Mesenchymal stem cell (in vitro differentiated cells and primary cell): ENCODE measurements around the gene CLTCL1.
"Not testable (repeated sequence)": the region's sequence is repeated elsewhere in the genome, so short reads cannot be mapped to it uniquely, and the experiment has no call there.

Experiments
- DNase-seq: peaks from one replicate; pipeline ENCODE4 v3.0.0-alpha.2; 2013
- H2AFZ ChIP-seq: one replicate; pipeline ENCODE4 v1.6.1; 2013; ENCODE audit warnings: low read depth, mild to moderate bottlenecking, control low read depth, inconsistent platforms, low read length, moderate library complexity
- H2AK5ac ChIP-seq: 2 replicates; pipeline ENCODE4 v1.6.1; 2013; ENCODE audit warnings: low read length, moderate library complexity, mild to moderate bottlenecking, inconsistent platforms; ENCODE audit not compliant: severe bottlenecking
- H2BK120ac ChIP-seq: one replicate; pipeline ENCODE4 v1.6.1; 2013; ENCODE audit warnings: low read depth, mild to moderate bottlenecking, inconsistent platforms, low read length, moderate library complexity
- H2BK12ac ChIP-seq, 2 experiments: one replicate each; pipeline ENCODE4 v1.6.1; 2013; ENCODE audit warnings: inconsistent platforms in 2 of 2, low read length in 2 of 2, mild to moderate bottlenecking in 2 of 2, moderate library complexity in 2 of 2, control low read depth in 1 of 2
- H2BK15ac ChIP-seq: one replicate; pipeline ENCODE4 v1.6.1; 2013; ENCODE audit warnings: mild to moderate bottlenecking, low read depth, inconsistent platforms; ENCODE audit not compliant: poor library complexity, severe bottlenecking
- H2BK5ac ChIP-seq: 2 replicates; pipeline ENCODE4 v1.6.1; 2013; ENCODE audit warnings: low read depth, mild to moderate bottlenecking, low read length, control low read depth, inconsistent platforms; ENCODE audit not compliant: poor library complexity, severe bottlenecking
- H3K14ac ChIP-seq, 2 experiments: one replicate each; pipeline ENCODE4 v1.6.1; 2013; ENCODE audit warnings: inconsistent platforms in 2 of 2, low read length in 2 of 2, control low read depth in 1 of 2, mild to moderate bottlenecking in 1 of 2, moderate library complexity in 1 of 2
- H3K18ac ChIP-seq, 2 experiments: one replicate each; pipeline ENCODE4 v1.6.1; 2013; ENCODE audit warnings: inconsistent platforms in 2 of 2, low read length in 2 of 2, control low read depth in 1 of 2, low read depth in 1 of 2, mild to moderate bottlenecking in 1 of 2
- H3K23ac ChIP-seq, 2 experiments: one replicate each; pipeline ENCODE4 v1.6.1; 2013; ENCODE audit warnings: inconsistent platforms in 2 of 2, low read length in 2 of 2, mild to moderate bottlenecking in 2 of 2, moderate library complexity in 2 of 2, control low read depth in 1 of 2
- H3K27ac ChIP-seq: 2 replicates; pipeline ENCODE4 v1.5.1; 2013; ENCODE audit warnings: mild to moderate bottlenecking, moderate library complexity, low read length, control low read depth, inconsistent platforms; ENCODE audit not compliant: poor library complexity, severe bottlenecking
- H3K27me3 ChIP-seq, 2 experiments: 2 replicates each; pipeline versions ENCODE4 v1.6.1 to v1.7.0; 2013; ENCODE audit warnings: low read length in 2 of 2, mild to moderate bottlenecking in 2 of 2, moderate library complexity in 2 of 2, control low read depth in 1 of 2, inconsistent platforms in 1 of 2; ENCODE audit not compliant: control insufficient read depth in 1 of 2, insufficient read depth in 1 of 2
- H3K36me3 ChIP-seq, 2 experiments: 2 replicates each; pipeline versions ENCODE4 v1.6.1 to v1.7.0; 2013; ENCODE audit warnings: low read length in 2 of 2, control low read depth in 1 of 2, inconsistent platforms in 1 of 2, low read depth in 1 of 2, mild to moderate bottlenecking in 1 of 2; ENCODE audit not compliant: insufficient read depth in 2 of 2, control insufficient read depth in 1 of 2
- H3K4ac ChIP-seq, 2 experiments: one replicate each; pipeline ENCODE4 v1.6.1; 2013; ENCODE audit warnings: inconsistent platforms in 2 of 2, low read length in 2 of 2, mild to moderate bottlenecking in 2 of 2, moderate library complexity in 2 of 2, control low read depth in 1 of 2, low read depth in 1 of 2
- H3K4me1 ChIP-seq: 2 replicates; pipeline ENCODE4 v1.6.1; 2013; ENCODE audit warnings: low read depth, low read length, control low read depth; ENCODE audit not compliant: control insufficient read depth, insufficient read depth
- H3K4me2 ChIP-seq: 2 replicates; pipeline ENCODE4 v1.6.1; 2013; ENCODE audit warnings: low read length, mild to moderate bottlenecking, inconsistent platforms; ENCODE audit not compliant: poor library complexity, severe bottlenecking
- H3K4me3 ChIP-seq, 2 experiments: 2 replicates each; pipeline versions ENCODE4 v1.5.1 to v1.7.0; 2013; ENCODE audit warnings: low read length in 2 of 2, mild to moderate bottlenecking in 2 of 2, control low read depth in 1 of 2, low read depth in 1 of 2; ENCODE audit not compliant: insufficient read depth in 1 of 2
- H3K79me1 ChIP-seq: replicated peaks from 2 replicates; pipeline ENCODE4 v1.6.1; 2013; ENCODE audit warnings: mild to moderate bottlenecking, control low read depth, low read length, inconsistent platforms; ENCODE audit not compliant: poor library complexity, severe bottlenecking
- H3K9ac ChIP-seq: 2 replicates; pipeline ENCODE4 v1.7.0; 2013; ENCODE audit warnings: mild to moderate bottlenecking, low read length, moderate library complexity
- H3K9me3 ChIP-seq: 2 replicates; pipeline ENCODE4 v1.7.0; 2013; ENCODE audit warnings: mild to moderate bottlenecking, low read length; ENCODE audit not compliant: control insufficient read depth
- H4K8ac ChIP-seq: one replicate; pipeline ENCODE4 v1.6.1; 2013; ENCODE audit warnings: inconsistent platforms, mild to moderate bottlenecking, low read length, moderate library complexity
- H4K91ac ChIP-seq: one replicate; pipeline ENCODE4 v1.6.1; 2013; ENCODE audit warnings: mild to moderate bottlenecking, low read length, inconsistent platforms
- WGBS: methylation state at CpG from one replicate; pipeline ENCODE4 v1.1.7; 2013; ENCODE audit warnings: mixed read lengths; 5-methylcytosine and 5-hydroxymethylcytosine counted together

The CLTCL1 gene

DNA sequence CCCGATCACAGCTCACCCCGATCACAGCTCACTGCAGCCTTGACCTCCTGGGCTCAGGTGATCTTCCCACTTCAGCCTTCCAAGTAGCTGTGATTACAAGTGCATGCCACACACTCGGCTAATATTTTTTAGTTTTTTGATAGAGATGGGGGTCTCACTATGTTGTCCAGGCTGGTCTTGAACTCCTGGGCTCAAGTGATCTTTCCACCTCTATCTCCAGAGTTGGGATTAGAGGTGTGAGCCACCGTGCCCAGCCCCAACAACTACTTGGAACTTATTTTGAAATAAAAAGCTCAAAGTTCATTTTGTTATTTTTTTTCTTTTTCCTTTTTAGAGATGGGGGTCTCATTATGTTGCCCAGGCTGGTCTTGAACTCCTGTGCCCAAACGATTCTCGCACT is 85.2 kb downstream of the CLTCL1 start:
- Histone ChIP-seq H3K4me1 (peaks cover 2% of the 10 kb centered on the region), H3K14ac (no peak overlapping the region), H3K27me3 (no peaks in the 10 kb centered on the region), H3K4ac (no peak overlapping the region), H2BK5ac (no peak overlapping the region), H3K9me3 (no peaks in the 10 kb centered on the region), H2BK120ac (no peak overlapping the region), H4K8ac (no peak overlapping the region), H3K9ac (no peak overlapping the region), H2AK5ac (no peak overlapping the region), H3K79me1 (no peaks in the 10 kb centered on the region), H2AFZ (no peak overlapping the region), H2BK12ac (no peak overlapping the region), H3K4me3 (no peak overlapping the region), H3K18ac (no peak overlapping the region), H3K4me2 (no peak overlapping the region), H2BK15ac (no peak overlapping the region), H3K23ac (no peak overlapping the region), H3K27ac (no peak overlapping the region), H3K36me3 (peaks cover 20 to 43% of the 10 kb centered on the region in 2 experiments), H4K91ac (no peak overlapping the region)
- DNase-seq = no peak
- 96% methylated on average over 5 of the region's 6 CpGs for WGBS

DNA sequence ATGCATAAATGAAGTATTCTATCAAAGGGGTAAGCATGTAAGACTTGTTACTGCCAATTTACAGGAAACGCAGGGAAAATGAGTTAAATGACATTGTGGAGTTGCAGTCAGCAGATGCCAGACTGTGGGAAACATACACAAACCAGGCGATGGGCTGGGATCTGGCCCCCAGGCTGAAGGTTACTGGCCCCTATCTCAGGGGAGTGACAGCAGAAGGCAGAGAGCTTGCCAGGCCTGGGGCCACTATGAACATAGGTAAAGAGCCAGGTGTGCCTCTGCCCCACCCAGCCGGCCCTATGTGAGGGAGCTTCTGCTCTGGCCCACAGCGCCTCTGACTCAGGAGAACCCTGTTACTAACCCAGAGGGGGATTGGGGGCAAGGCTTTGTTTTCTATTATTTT is 86.9 kb downstream of the CLTCL1 start:
- H3K4me3 ChIP-seq = no peak overlapping the region
- H3K23ac ChIP-seq = no peak overlapping the region
- no peaks in the 10 kb centered on the region for H3K9me3 ChIP-seq
- no peak overlapping the region for H3K18ac ChIP-seq
- no peaks in the 10 kb centered on the region for H3K27me3 ChIP-seq
- no peak overlapping the region for H3K4ac ChIP-seq
- 97% methylated on average over 3 of the region's 4 CpGs for WGBS
- no peak overlapping the region for H3K14ac ChIP-seq
- DNase-seq = no peak
- no peak overlapping the region for H2BK120ac ChIP-seq
- no peak overlapping the region for H4K91ac ChIP-seq
- H2BK5ac ChIP-seq = no peak overlapping the region
- H3K79me1 ChIP-seq = no peaks in the 10 kb centered on the region
- H2AFZ ChIP-seq = no peak overlapping the region
- H2AK5ac ChIP-seq = no peak overlapping the region
- H3K4me2 ChIP-seq = no peak overlapping the region
- no peak overlapping the region for H2BK12ac ChIP-seq
- H3K9ac ChIP-seq = no peak overlapping the region
- peaks cover 21 to 40% of the 10 kb centered on the region in 2 experiments for H3K36me3 ChIP-seq
- no peak overlapping the region for H4K8ac ChIP-seq
- peaks cover 2% of the 10 kb centered on the region for H3K4me1 ChIP-seq
- no peak overlapping the region for H2BK15ac ChIP-seq
- no peak overlapping the region for H3K27ac ChIP-seq

GRCh38 chr22:19203834-19204233 is 87.7 kb downstream of the CLTCL1 start:
- no peak overlapping the region for H3K18ac ChIP-seq
- no peak overlapping the region for H3K23ac ChIP-seq
- H3K14ac ChIP-seq = no peak overlapping the region
- H4K8ac ChIP-seq = no peak overlapping the region
- no peak overlapping the region for H3K4me2 ChIP-seq
- no peak overlapping the region for H2AFZ ChIP-seq
- H3K9me3 ChIP-seq = no peaks in the 10 kb centered on the region
- H4K91ac ChIP-seq = no peak overlapping the region
- H2BK15ac ChIP-seq = no peak overlapping the region
- 91% methylated on average over 8 of the region's 8 CpGs for WGBS
- peaks cover 2% of the 10 kb centered on the region for H3K4me1 ChIP-seq
- H3K4ac ChIP-seq = no peak overlapping the region
- no peaks in the 10 kb centered on the region for H3K27me3 ChIP-seq
- no peak for DNase-seq
- H3K4me3 ChIP-seq = no peak overlapping the region
- no peak overlapping the region for H3K9ac ChIP-seq
- no peak overlapping the region for H2BK5ac ChIP-seq
- H3K36me3 ChIP-seq = peaks cover 18 to 41% of the 10 kb centered on the region in 2 experiments
- H3K27ac ChIP-seq = no peak overlapping the region
- no peak overlapping the region for H2BK120ac ChIP-seq
- no peaks in the 10 kb centered on the region for H3K79me1 ChIP-seq
- no peak overlapping the region for H2AK5ac ChIP-seq
- H2BK12ac ChIP-seq = no peak overlapping the region

DNA sequence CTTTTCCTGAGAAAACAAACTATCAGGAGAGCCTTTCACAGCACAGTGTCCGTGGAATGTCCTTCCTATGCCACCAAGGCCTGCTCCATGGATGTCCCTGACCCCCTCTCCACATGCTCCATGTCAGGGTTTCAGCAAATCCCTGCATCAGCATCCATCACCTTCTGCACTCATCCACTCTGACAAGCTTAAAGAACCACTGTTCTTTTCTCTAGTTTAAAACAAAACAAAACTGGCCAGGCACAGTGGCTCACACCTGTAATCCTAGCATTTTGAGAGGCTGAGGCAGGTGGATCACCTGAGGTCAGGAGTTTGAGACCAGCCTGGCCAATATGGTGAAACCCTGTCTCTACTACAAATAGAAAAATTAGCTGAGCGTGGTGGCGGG is 88.7 kb downstream of the CLTCL1 start:
- not testable (repeated sequence) for DNase-seq, H4K8ac ChIP-seq, H3K4ac ChIP-seq, H3K27me3 ChIP-seq, H3K14ac ChIP-seq, H3K9me3 ChIP-seq, H3K4me2 ChIP-seq, H3K9ac ChIP-seq, H3K4me3 ChIP-seq, H2BK12ac ChIP-seq, H3K79me1 ChIP-seq, H4K91ac ChIP-seq, H2AK5ac ChIP-seq, H2AFZ ChIP-seq, H2BK120ac ChIP-seq, H3K4me1 ChIP-seq, H2BK15ac ChIP-seq, H3K18ac ChIP-seq, H3K27ac ChIP-seq, H2BK5ac ChIP-seq, H3K23ac ChIP-seq
- peaks cover 11 to 37% of the 10 kb centered on the region in 2 experiments for H3K36me3 ChIP-seq
- 95% methylated on average over 3 of the region's 3 CpGs for WGBS
